GM10248 (cell line): Measurements from ENCODE around the gene SPATA2.
"Not testable (repeated sequence)": the region's sequence is repeated elsewhere in the genome, so short reads cannot be mapped to it uniquely, and the experiment has no call there.

Source experiments
- CTCF ChIA-PET: fragments of 300-600 bp; sonication (Branson Sonifier 250); formaldehyde crosslinking; extraction: SDS; loops from one replicate; lab custom pipeline; 2021; ENCODE audit warnings: antibody characterized with exemption; lab: Yijun Ruan, JAX
- POLR2A ChIA-PET: fragments of 350-650 bp; sonication (Branson Sonifier 250); formaldehyde crosslinking; extraction: SDS; loops from one replicate; lab custom pipeline; 2020; ENCODE audit warnings: antibody characterized with exemption; lab: Yijun Ruan, JAX
- DNase-seq: peaks from one replicate; pipeline ENCODE4 v3.0.0; 2012; ENCODE audit errors: extremely low spot score
- TF ChIP-seq, protein P1 (sequence below): IDR thresholded peaks from 2 replicates; pipeline ENCODE4 v1.5.1; 2012; ENCODE audit warnings: mild to moderate bottlenecking, low read depth; ENCODE audit errors: extremely low read depth, missing control alignments, control extremely low read depth

SPATA2 gene

DNA sequence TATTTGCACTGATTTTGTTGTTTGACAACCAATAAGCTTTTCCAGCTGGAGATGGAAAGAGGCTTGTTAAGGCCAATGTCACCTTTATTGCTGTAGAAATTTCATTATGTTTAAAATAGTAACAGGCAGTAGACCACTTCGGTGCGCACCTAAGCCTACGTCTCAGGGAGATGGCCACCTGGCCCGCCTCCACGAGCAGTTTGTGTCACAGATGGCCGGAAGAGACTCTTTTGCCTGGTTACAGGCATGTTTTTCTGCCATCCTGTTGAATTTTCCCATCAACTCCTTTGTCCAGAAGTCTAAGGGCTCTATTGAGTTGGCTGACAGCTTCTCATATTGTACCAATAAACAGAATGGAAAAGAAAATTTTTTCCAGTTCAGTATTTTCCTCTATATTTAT is 51.7 kb downstream of the SPATA2 start:
- CTCF ChIA-PET: interaction anchor here (0.9 kb wide), 1 partner anchor 10 kb away, joined by 4 read pairs; no protein-coding TSS in a partner anchor
- TF ChIP-seq, protein P1, sequence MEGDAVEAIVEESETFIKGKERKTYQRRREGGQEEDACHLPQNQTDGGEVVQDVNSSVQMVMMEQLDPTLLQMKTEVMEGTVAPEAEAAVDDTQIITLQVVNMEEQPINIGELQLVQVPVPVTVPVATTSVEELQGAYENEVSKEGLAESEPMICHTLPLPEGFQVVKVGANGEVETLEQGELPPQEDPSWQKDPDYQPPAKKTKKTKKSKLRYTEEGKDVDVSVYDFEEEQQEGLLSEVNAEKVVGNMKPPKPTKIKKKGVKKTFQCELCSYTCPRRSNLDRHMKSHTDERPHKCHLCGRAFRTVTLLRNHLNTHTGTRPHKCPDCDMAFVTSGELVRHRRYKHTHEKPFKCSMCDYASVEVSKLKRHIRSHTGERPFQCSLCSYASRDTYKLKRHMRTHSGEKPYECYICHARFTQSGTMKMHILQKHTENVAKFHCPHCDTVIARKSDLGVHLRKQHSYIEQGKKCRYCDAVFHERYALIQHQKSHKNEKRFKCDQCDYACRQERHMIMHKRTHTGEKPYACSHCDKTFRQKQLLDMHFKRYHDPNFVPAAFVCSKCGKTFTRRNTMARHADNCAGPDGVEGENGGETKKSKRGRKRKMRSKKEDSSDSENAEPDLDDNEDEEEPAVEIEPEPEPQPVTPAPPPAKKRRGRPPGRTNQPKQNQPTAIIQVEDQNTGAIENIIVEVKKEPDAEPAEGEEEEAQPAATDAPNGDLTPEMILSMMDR: no peak
- no peak for DNase-seq
- POLR2A ChIA-PET: no interaction called here

DNA sequence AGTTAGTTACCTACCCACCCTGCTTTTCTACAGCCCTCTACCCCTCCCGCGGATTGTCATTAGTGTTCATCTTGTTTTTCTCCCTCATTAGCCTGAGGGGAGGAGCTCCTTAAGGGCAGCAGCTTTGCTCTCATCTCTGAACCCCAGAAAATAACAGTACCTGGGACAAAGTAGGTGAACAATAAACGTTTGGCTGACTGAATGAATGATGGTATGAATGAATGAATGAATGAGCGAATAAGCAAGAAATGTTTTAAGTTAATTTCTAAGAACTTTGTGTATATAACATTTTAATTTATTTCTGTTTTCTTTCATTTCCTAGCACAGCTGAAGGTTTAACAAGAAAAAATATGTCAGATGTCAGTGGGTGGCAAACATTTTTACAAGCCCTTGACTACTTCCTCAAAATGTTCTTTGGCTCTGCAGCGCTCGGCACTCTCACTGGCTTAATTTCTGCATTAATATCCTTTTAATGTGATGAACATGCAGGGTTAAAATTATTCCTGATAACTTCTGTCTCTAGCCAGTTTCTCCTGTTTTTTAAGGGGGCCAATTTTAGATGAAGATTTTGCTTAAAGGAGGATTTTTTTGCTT is 52.6 kb downstream of the SPATA2 start:
- no peak for DNase-seq
- POLR2A ChIA-PET: no interaction called here
- TF ChIP-seq, protein P1: no peak
- CTCF ChIA-PET: interaction anchor here (4.0 kb wide), 1 partner anchor 26 kb away, joined by 17 read pairs; no protein-coding TSS in a partner anchor

DNA sequence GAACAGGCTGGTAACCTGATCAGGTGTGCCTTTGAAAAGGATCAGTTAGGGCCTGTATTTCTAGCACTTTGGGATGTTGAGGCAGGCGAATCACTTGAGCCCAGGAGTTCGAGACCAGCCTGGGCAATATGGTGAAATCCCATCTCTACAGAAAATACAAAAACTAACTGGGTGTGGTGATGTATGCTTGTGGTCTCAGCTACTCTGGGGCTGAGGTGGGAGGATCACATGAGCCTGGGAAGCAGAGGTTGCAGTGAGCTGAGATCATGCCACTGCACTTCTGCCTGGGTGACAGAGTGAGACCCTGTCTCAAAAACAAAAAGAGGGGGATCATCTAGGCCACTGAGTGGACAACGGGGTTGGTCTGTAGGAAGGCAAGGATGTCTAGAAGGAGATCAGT is 54.1 kb downstream of the SPATA2 start:
- CTCF ChIA-PET: interaction anchor here (4.0 to 4.2 kb wide), 2 partner anchors 16 to 27 kb away, joined by 17 to 24 read pairs; no protein-coding TSS in a partner anchor
- DNase-seq, POLR2A ChIA-PET: not testable (repeated sequence)

DNA sequence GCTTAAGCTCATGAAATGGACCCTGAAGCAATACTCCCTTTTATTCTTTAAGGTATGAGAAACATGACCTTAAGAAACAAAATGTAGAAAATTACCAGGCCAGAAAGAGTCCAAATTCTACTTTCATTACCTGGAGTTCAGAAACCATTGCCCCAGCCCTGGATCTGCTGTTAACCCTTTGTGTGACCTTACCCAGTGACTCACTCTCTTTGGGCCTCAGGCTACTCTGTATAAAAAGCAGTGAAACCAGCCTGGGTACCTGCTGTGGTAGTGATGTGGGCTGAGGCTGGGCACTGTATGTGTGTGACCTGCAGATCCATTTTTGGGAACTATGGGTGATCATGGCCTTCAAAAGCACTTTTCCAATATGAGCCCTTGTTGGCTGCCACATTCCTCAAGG is 55.5 kb downstream of the SPATA2 start:
- TF ChIP-seq, protein P1: no peak

DNA sequence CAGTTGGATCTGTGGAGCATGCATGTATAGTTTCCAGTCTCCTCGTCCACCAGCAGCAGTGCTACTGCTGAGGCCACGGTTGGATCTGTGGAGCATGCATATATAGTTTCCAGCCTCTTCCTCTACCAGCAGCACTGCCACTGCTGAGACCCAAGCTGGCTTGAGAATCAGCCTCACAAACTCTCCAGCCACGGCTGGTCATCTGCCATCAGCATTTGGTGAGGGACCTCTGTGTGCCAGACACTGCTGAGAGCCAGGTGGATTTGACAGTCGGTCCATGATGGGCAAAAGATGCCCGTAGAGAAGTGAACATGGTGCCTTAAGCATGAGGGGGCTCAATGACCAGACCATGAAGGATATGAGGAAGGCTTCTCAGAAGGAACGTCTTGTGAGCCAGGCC is 56.3 kb downstream of the SPATA2 start:
- ChIA-PET POLR2A (no interaction called here), CTCF (interaction anchor here (0.7 to 4.2 kb wide), 5 partner anchors 9 to 249 kb away, joined by 3 to 24 read pairs (median 3); no protein-coding TSS in a partner anchor)
- TF ChIP-seq, protein P1: no peak
- no peak for DNase-seq

More for the DNA sequence above, 55.5 kb downstream of the SPATA2 start:
- ChIA-PET POLR2A (no interaction called here), CTCF (interaction anchor here (0.7 to 4.2 kb wide), 6 partner anchors 8 to 250 kb away, joined by 3 to 24 read pairs (median 4); no protein-coding TSS in a partner anchor)
- DNase-seq: no peak

DNA sequence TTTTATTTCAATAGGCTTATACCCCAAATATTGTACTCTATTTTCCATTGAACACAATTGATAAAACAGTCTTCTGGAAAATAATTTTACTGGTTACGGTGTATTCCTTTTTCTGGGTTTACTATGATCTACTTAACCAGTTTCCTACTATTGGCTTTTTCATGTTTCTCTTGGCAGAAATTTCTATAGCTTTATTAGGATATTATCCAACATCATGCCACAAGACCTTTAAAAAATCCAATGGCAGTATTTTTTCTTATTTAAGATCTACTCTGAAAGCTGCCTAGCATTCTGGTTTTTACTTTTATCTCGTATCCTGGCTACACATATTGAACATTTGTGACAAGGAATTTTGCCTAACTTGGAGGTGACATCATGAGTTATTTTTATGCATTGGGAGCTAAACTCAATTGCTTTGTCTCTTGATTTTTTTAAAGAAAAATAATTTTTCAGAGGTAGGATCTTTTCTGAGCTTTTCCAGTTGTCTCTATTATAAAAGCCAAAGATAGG is 57.2 kb downstream of the SPATA2 start:
- TF ChIP-seq, protein P1: no peak
- ChIA-PET CTCF (interaction anchor here (1.0 to 4.2 kb wide), 4 partner anchors 13 to 316 kb away, joined by 4 to 24 read pairs (median 4); no protein-coding TSS in a partner anchor), POLR2A (no interaction called here)
- DNase-seq: no peak

DNA sequence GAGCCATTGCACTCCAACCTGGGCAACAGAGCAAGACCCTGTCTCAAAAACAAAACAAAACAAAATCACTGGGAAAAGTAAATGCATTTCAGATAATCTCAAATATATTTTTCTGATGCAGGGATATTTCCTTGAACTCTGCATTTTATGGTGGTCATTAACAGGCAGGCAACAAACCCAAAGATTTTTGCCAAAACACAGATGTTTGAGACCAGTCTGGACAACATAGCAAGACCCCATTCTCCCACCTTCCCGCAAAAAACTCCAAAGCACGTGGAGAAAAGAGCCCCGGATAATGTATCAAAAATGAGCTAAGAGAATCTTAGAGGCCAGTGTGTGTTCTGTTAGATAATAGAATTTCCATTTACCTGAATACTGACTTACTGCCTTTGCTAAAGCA is 58.4 kb downstream of the SPATA2 start:
- TF ChIP-seq, protein P1: no peak
- ChIA-PET POLR2A (no interaction called here), CTCF (interaction anchor here (1.1 to 2.3 kb wide), 4 partner anchors 10 to 247 kb away, joined by 3 to 8 read pairs (median 4); no protein-coding TSS in a partner anchor)
- no peak for DNase-seq
